Stimulated activated CD8-positive, alpha-beta memory T cell treated with anti-CD3 and anti-CD28 coated beads, Interleukin-7, amount 100 ng/mL, for 4 hours (primary cell): ENCODE results near the gene EPHA1.

Experiments used
- DNase-seq, 2 donors: peaks; one replicate each; pipeline ENCODE4 v3.0.0-alpha.2; 2020; ENCODE audit warnings: low read depth in 2 of 2

Gene EPHA1

GRCh38 chr7:143389316-143390103 lies 19.1 kb downstream of the EPHA1 start:
- DNase-seq: no peak

GRCh38 chr7:143388491-143389101 lies 20.1 kb downstream of the EPHA1 start:
- DNase-seq: no peak

- DNase-seq: no peak
These were observed 20.6 kb downstream of the EPHA1 start for GRCh38 chr7:143388051-143388450.

- no peak for DNase-seq
These were observed 21.3 kb downstream of the EPHA1 start for GRCh38 chr7:143387156-143387975.

GRCh38 chr7:143385891-143386781 lies 22.5 kb downstream of the EPHA1 start:
- no peak for DNase-seq

DNA sequence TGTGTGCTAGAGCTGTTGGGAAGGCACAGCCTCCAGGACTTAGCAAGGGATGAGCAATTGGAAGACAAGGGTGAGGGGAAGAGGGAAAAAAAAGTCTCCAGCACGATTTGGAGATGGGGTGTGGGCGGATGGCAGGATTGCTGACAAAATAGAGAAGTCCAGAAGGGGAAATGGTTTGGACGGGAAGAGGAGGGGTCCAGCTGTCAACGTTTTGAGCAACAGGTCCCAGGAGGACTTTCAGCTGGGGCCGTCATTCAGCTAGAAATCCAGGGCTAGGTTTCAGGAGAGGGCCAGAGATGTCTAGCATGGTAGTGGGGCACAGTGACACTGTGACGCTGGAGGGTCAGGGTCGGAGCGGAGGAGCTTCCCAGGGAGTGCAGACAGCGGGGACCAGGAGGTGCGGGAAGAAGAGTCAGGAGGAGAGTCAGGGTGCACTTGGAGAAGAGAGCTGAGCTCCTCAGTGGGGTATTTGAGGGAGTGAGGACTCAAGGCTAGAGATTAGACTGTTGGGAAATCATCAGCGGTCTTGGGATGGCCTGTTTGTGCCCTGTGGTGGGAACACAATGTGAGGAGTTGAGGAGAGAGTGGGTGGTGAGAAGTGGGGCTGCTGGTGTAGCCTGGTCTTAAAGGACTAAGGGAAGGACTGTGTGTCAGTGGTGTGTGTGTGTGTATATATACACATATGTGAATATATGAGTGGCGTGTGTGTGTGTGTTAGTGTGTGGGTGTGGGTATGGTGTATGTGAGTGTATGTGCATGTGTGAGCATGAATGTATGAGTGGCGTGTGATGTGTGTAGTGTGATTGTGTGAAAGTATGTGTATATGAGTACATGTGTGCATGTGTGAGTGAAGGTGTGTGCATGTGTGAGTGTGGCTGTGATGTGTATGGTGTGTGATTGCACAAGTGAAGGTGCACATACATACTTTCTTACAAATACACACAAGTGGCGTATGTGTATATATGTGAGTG lies 23.7 kb downstream of the EPHA1 start:
- no peak for DNase-seq

DNA sequence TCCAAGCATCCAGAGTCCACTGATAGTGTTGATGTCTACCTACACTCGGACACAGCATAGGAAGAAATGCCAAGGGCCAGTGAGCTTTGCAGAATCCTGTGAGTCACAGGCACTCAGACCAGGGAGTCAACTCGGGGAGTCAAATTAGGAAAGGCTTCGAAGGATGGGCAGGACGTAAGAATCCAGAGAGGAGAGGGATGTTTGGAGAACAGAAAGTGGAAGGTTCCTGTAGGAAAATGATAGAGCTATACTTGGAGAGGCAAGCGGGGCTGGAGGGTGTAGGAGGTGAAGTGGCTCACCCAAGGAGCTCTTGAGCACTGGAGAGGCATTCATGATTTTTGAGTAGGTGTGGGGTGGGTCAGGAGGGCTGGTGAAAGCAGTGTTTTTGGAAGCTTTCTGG lies 24.5 kb downstream of the EPHA1 start:
- DNase-seq: no peak

GRCh38 chr7:143383642-143383957 lies 25.1 kb downstream of the EPHA1 start:
- DNase-seq: no peak

DNA sequence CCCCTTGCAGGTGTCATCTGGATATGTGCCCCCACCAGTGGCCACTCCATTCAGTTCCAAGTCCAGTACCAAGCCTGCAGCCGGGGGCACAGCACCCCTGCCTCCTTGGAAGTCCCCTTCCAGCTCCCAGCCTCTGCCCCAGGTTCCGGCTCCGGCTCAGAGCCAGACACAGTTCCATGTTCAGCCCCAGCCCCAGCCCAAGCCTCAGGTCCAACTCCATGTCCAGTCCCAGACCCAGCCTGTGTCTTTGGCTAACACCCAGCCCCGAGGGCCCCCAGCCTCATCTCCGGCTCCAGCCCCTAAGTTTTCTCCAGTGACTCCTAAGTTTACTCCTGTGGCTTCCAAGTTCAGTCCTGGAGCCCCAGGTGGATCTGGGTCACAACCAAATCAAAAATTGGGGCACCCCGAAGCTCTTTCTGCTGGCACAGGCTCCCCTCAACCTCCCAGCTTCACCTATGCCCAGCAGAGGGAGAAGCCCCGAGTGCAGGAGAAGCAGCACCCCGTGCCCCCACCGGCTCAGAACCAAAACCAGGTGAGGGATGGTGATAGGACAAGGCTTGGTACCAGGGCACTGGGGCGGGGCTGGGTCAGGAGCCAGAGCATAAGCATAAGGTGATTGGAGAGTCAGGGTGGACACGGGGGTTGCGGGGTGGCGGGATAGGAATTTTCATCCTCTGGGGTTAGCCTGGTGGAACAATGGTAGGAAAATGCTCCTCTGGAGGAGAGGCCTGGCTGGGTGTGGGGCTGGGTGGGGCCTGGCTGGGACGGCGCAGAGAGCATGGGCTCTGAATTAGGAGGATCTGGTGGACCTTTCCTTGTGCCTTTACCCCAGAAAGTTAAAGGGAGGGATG lies 25.6 kb downstream of the EPHA1 start:
- DNase-seq: no peak

GRCh38 chr7:143382126-143382790 lies 26.4 kb downstream of the EPHA1 start:
- DNase-seq: no peak

DNA sequence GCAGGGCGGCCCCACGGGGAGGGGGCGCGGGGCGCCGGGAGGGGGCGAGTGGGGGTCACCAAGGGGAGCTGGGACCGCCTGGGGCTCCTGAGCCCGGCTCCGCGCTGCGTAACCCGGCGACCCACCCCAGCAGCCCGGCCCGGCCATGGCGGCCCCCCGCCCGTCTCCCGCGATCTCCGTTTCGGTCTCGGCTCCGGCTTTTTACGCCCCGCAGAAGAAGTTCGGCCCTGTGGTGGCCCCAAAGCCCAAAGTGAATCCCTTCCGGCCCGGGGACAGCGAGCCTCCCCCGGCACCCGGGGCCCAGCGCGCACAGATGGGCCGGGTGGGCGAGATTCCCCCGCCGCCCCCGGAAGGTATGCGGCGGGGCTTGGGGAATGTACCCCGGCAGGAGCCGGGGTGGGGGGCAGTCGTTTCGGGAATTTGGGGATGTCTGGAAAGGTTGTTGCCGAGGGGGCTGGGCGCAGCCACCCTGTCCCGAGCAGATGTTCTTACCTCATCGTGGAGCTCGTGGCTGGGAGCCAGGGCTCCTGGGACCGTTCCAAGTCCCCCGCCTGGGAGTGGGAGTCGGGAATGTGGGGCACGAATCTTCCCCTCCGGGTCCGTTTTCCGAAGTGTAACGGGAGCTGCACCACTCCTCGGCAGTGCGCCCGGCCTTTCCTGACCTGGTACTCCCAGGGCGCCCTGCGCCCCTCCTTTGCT lies 27.1 kb downstream of the EPHA1 start:
- no peak for DNase-seq

DNA sequence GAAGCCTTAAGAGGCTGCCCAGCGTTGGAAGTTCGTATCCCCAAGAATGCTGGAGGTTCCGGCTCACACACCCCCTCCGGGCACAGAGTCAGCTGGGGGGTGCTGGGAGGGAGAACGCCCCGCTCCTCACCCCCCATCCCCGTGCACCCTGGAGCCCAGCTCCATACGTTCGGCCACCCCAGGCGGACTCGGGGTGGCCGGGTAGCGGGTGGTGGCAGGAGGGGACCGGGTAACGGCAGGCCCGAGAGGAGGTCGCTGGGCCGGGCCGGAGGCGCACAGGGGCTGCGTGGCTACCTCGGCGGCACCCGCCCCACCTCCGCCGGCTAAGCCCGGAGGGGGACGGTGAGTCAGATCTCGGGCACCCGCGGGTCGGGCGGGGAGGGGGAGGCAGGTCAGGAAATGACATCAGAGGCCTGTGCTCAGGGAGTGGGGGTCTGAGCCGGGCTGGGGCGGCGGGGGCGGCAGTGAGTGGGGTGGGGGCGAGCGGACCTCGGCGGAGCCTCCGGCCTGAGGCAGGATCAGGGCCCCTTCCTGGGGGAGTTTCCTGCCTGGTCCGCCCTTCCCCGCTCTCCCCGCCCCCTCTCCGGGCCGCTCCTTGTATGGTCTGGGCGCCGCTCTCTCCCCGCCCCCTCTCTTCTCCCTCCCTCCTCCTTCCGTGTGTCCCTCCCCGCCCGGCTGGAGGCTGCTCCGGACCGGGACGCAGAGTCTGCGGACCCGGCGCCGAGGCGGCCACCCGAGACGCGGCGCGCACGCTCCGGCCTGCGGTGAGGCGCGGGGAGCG lies 27.8 kb downstream of the EPHA1 start, which contains the start of gene ZYX:
TSS of gene ZYX (plus strand) at position 700 of the 781 bp plus-strand sequence. CDS start 227 bp downstream, outside the sequence.
- DNase-seq: peak; percentile 85 to 89

DNA sequence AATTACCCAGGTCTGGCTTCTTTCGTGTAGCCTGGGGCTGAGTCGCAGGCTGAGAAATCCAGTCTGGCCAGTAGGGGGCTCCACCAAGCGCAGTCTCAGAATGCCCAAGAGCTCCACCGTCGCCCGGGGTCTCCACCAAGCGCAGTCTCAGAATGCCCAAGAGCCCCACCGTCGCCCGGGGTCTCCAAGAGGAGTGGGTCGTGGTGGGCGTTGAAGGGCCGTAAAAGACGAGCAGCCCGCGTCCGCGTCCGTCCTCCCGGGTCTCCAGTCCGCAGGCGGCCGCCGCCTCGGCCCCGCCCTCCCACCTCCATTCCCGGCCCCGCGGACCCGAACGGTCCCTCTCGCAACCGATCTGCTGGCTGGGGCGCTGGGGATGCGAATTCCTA lies 28.4 kb downstream of the EPHA1 start:
- peak; percentile 72 to 78 for DNase-seq

GRCh38 chr7:143379611-143380259 lies 28.9 kb downstream of the EPHA1 start:
- DNase-seq: no peak

DNA sequence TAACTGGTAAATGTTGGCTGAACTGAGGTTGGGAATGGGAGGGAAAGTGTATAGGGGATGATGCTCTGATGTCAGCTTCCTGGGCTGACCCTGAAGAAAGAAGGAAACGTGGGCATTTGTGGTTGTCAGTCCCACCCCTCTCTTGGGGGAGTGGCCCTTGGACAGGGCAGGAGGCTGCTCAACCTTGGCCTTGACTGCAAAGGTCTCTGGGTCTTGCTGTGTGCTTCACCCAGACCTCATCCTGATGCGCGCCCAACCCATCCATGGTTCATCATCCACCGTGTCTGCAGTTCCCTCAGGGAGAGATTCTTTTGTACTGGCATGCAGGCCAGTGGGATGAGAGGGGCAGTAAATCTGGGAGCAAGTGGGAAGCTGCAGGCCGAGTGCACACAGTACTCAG lies 32.3 kb downstream of the EPHA1 start:
- DNase-seq: no peak

DNA sequence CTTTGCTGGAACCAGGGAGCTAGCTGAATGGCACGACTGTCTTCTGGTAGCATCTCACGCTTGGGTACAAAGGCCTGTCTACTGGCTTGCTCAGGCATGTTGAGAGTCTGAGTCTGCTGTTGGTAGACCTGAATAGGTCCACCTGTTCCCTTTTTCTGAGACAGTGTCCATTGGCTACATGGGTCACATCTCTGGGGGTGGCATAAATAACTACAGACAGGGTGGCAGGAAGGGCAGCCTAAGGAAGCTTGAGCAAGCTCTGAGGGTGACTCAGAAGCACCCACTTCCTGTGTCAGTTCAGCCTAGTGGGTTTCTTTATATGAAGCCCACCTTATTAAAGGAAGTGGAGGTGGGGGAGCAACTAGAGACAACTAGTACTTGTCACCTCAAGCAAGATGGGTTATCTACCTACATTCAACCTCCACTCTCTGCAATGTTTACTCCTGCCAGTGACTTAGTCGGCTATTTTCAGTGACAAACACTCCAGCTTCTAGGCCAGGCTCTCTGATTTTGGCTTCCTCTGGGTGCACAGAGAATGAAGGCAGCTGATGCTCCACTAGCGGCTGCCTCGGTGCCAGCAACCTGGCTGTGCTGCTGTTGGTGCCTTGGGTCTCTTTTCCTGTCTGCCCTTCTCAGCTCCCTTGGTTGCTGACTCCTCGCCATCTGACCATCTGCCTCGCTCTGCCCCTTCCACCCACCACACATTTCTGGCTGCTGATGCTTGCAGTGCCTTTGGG lies 33.2 kb downstream of the EPHA1 start:
- DNase-seq: peak; percentile 41 to 47
